ENCODE results near the gene ERAP2.

DNA sequence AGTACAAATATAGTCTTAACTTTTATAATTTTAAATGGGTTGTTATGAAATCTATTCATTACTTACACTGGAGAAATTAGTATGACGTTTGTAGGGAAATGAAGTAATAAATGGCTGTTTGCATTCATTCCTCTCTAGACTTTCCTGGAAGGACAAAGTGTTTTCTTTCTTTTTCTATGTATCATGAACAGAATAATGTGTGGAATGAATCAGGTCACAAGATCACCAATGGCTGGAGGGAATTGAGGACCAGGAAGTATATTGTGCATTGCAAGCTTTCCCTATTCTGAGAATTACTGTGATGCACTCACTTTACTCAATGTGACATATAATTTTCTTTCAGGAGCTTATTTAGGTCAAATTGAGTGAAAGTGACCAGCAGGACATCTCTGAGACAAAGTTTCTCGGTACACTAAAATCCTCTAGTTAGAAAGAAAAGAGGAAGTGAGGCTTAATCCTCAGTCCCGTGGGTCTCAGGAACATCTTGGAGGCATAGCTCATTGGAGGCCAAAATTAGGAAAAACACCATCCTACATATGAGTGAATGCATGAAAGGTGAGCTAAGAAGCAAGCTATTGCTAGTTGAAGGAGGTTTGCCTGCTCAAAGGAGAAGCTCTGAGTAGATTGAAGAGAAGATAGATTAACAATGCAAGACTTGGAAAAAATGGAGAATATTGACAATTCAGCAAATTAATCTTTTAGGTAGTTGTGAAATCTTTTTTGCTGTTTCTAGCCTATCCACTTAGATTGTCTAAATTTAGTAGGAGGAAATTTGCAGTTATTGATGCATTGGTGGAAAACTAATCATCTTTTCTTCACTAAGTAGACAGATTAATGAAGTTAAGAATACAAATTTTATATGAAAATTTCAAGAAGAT lies 28.0 kb downstream of the ERAP2 start:
- TF ChIP-seq ZNF274 (IDR thresholded peaks at IDR 0.05; ENCODE audit: low read depth, low read length), result no peak
- no peak for TF ChIP-seq SUZ12 (IDR thresholded peaks at IDR 0.05; ENCODE audit: extremely low read depth, insufficient read depth, insufficient read length)
- no peak for TF ChIP-seq YY1 (IDR thresholded peaks at IDR 0.05; ENCODE audit: insufficient read depth, insufficient read length)
